OCI-LY7 (cell line): ENCODE data around the gene TP73. TPM values are rescaled to one million over a fixed set of nuclear protein-coding genes. Genes with fewer than 3 reads are reported as not detected.

ENCODE experiments used
- BruUV-seq: library from RNA; stranded (reverse); fragments of 400-500 nt; replicated peaks from 2 replicates; lab custom pipeline; 2021; lab: Mats Ljungman, UMichigan
- CTCF ChIA-PET: fragments of 300-600 bp; sonication (Branson Sonifier 250); formaldehyde crosslinking; loops from one replicate; lab custom pipeline; 2022; ENCODE audit warnings: antibody characterized with exemption; ENCODE audit not compliant: unreplicated experiment; lab: Charles Lee
- POLR2A ChIA-PET: fragments of 300-600 bp; sonication (Branson Sonifier 250); formaldehyde crosslinking; loops from one replicate; lab custom pipeline; 2022; ENCODE audit warnings: antibody characterized with exemption; lab: Charles Lee
- DNase-seq: peaks from one replicate; pipeline ENCODE4 v3.0.0-alpha.2; 2015; ENCODE audit warnings: low spot score
- H2AFZ ChIP-seq: fragments of 200-600 bp; sonication (generic), shearing (Covaris generic); 2 replicates; pipeline ENCODE4 v1.6.1; 2014; ENCODE audit warnings: mild to moderate bottlenecking, antibody characterized with exemption, low read length, moderate library complexity
- H3K27ac ChIP-seq: fragments of 200-600 bp; sonication (generic); 2 replicates; pipeline ENCODE4 v1.5.1; 2014; ENCODE audit warnings: mixed run types, low read depth, mild to moderate bottlenecking, moderate library complexity, low read length, inconsistent platforms; ENCODE audit not compliant: poor library complexity, severe bottlenecking
- H3K36me3 ChIP-seq: fragments of 200-600 bp; sonication (generic); 2 replicates; pipeline ENCODE4 v1.6.1; 2014; ENCODE audit warnings: mild to moderate bottlenecking, antibody characterized with exemption, low read length, moderate library complexity, mixed read lengths; ENCODE audit not compliant: insufficient read depth
- H3K4me1 ChIP-seq: fragments of 200-600 bp; sonication (generic); 2 replicates; pipeline ENCODE4 v1.5.1; 2014; ENCODE audit warnings: mild to moderate bottlenecking, low read length; ENCODE audit not compliant: insufficient read depth, poor library complexity, severe bottlenecking
- H3K4me2 ChIP-seq: fragments of 200-600 bp; sonication (generic); 2 replicates; pipeline ENCODE4 v1.6.1; 2014; ENCODE audit warnings: mild to moderate bottlenecking, low read length
- H3K4me3 ChIP-seq: fragments of 200-600 bp; sonication (generic); 2 replicates; pipeline ENCODE4 v1.5.1; 2014; ENCODE audit warnings: mild to moderate bottlenecking, low read depth, low read length; ENCODE audit not compliant: poor library complexity, severe bottlenecking
- H3K79me2 ChIP-seq: fragments of 200-600 bp; sonication (generic); 2 replicates; pipeline ENCODE4 v1.6.1; 2016; ENCODE audit warnings: low read depth, mild to moderate bottlenecking, low read length, moderate library complexity, mixed read lengths; ENCODE audit not compliant: insufficient read depth
- H3K9me2 ChIP-seq: fragments of 200-600 bp; sonication (generic); 2 replicates; pipeline ENCODE4 v1.6.1; 2016; ENCODE audit warnings: mild to moderate bottlenecking, low read length, mixed read lengths; ENCODE audit not compliant: insufficient read depth
- H3K9me3 ChIP-seq: fragments of 200-600 bp; sonication (generic); 2 replicates; pipeline ENCODE4 v1.6.1; 2014; ENCODE audit warnings: mild to moderate bottlenecking, mixed run types, low read length, mixed read lengths
- H4K20me1 ChIP-seq: fragments of 200-600 bp; sonication (generic); 2 replicates; pipeline ENCODE4 v1.6.1; 2014; ENCODE audit warnings: mild to moderate bottlenecking, antibody characterized with exemption, low read length, moderate library complexity, mixed read lengths; ENCODE audit not compliant: insufficient read depth
- CTCF ChIP-seq: fragments of 200-600 bp; sonication (generic); conservative IDR thresholded peaks from 2 replicates; pipeline ENCODE4 v1.5.1; 2014; ENCODE audit warnings: mild to moderate bottlenecking, antibody characterized with exemption, low read length, moderate library complexity, mixed read lengths
- EZH2phosphoT487 ChIP-seq: fragments of 200-600 bp; sonication (generic); IDR thresholded peaks from 2 replicates; pipeline ENCODE4 v1.6.1; 2018; ENCODE audit warnings: low read depth, borderline replicate concordance, mild to moderate bottlenecking, mixed run types, antibody characterized with exemption, low read length, moderate library complexity, mixed read lengths
- intact Hi-C: fragments of 100-400 bp; cut with micrococcal nuclease; formaldehyde crosslinking; loops from one replicate; pipeline ENCODE4 v1.10.0; 2022; ENCODE audit not compliant: unreplicated experiment
- total RNA-seq, 2 experiments: library from RNA; depleted of rRNA in 1 of 2; stranded (reverse); fragments of >200 nt in 1 of 2; shearing (Covaris generic) in 1 of 2; gene quantifications; 2 replicates each; pipeline ENCODE4 v1.2.3, GENCODE V29; 2014 to 2022

The TP73 gene
- total RNA-seq, 2 experiments from 2014 or later: 0.48 TPM; not detected in 1

- no peak overlapping the region for H3K4me2 ChIP-seq
- no TSS peak for BruUV-seq
- H3K4me1 ChIP-seq: peaks cover 6% of the 10 kb centered on the region
- intact Hi-C loops: no loop called here
- H4K20me1 ChIP-seq: no peaks in the 10 kb centered on the region
- no peaks in the 10 kb centered on the region for H3K36me3 ChIP-seq
- H3K9me3 ChIP-seq: no peaks in the 10 kb centered on the region
- POLR2A ChIA-PET: no interaction called here
- H3K27ac ChIP-seq: no peak overlapping the region
- no peak overlapping the region for H3K4me3 ChIP-seq
- no peak for TF ChIP-seq EZH2phosphoT487
- TF ChIP-seq CTCF: no peak
- H2AFZ ChIP-seq: no peak overlapping the region
- H3K9me2 ChIP-seq: no peaks in the 10 kb centered on the region
- H3K79me2 ChIP-seq: no peaks in the 10 kb centered on the region
- DNase-seq: no peak
- CTCF ChIA-PET: interaction anchor here (0.6 kb wide), 1 partner anchor 15 kb away, joined by 7 read pairs; no protein-coding TSS in a partner anchor
Observed at GRCh38 chr1:3702528-3702927, 50.2 kb downstream of the TP73 start.

- H3K4me2 ChIP-seq: no peak overlapping the region
- POLR2A ChIA-PET: no interaction called here
- TF ChIP-seq CTCF: no peak
- no peaks in the 10 kb centered on the region for H4K20me1 ChIP-seq
- DNase-seq: no peak
- CTCF ChIA-PET: interaction anchor here (0.6 kb wide), 2 partner anchors 15 kb away, joined by 3 to 7 read pairs; no protein-coding TSS in a partner anchor
- no peaks in the 10 kb centered on the region for H3K79me2 ChIP-seq
- H3K4me1 ChIP-seq: peaks cover 6% of the 10 kb centered on the region
- intact Hi-C loops: no loop called here
- BruUV-seq: no TSS peak
- no peak overlapping the region for H3K4me3 ChIP-seq
- no peaks in the 10 kb centered on the region for H3K36me3 ChIP-seq
- H3K9me3 ChIP-seq: no peaks in the 10 kb centered on the region
- H2AFZ ChIP-seq: no peak overlapping the region
- no peaks in the 10 kb centered on the region for H3K9me2 ChIP-seq
- no peak overlapping the region for H3K27ac ChIP-seq
Observed at GRCh38 chr1:3702990-3703728, 50.8 kb downstream of the TP73 start.

- ChIA-PET CTCF (no interaction called here), POLR2A (no interaction called here)
- no peaks in the 10 kb centered on the region for H3K36me3 ChIP-seq
- H2AFZ ChIP-seq: peak overlapping the region; percentile 32; the same call in 1 of the 2 replicates
- no peaks in the 10 kb centered on the region for H3K79me2 ChIP-seq
- DNase-seq: no peak
- TF ChIP-seq EZH2phosphoT487: no peak
- TF ChIP-seq CTCF: no peak
- intact Hi-C loops: no loop called here
- peaks cover 6% of the 10 kb centered on the region for H3K4me1 ChIP-seq
- no peaks in the 10 kb centered on the region for H4K20me1 ChIP-seq
- no peaks in the 10 kb centered on the region for H3K9me2 ChIP-seq
- H3K9me3 ChIP-seq: no peaks in the 10 kb centered on the region
- H3K27ac ChIP-seq: no peak overlapping the region
- H3K4me3 ChIP-seq: no peak overlapping the region
- peak overlapping the region; percentile 20; the same call in 1 of the 2 replicates for H3K4me2 ChIP-seq
- no TSS peak for BruUV-seq
Observed at GRCh38 chr1:3703786-3704371, 51.6 kb downstream of the TP73 start.
